HEK293 (cell line): ENCODE measurements around the gene GMEB2.

Source experiments
- CTCF ChIP-seq: fragments of 450-650 bp; formaldehyde crosslinking; IDR thresholded peaks from 2 replicates; pipeline ENCODE4 v1.5.1; 2016; ENCODE audit warnings: missing biosample characterization, missing genetic modification characterization
- KLF9 ChIP-seq: fragments of 450-650 bp; formaldehyde crosslinking; IDR thresholded peaks from 2 replicates; pipeline ENCODE4 v1.5.1; 2016; ENCODE audit warnings: missing biosample characterization, missing genetic modification characterization, low read depth
- REST ChIP-seq: fragments of 450-650 bp; formaldehyde crosslinking; IDR thresholded peaks from 2 replicates; pipeline ENCODE4 v1.5.1; 2016; ENCODE audit warnings: missing biosample characterization, missing genetic modification characterization
- ZNF350 ChIP-seq: fragments of 450-650 bp; formaldehyde crosslinking; IDR thresholded peaks from 2 replicates; pipeline ENCODE4 v1.5.0; 2017; ENCODE audit warnings: missing biosample characterization, mild to moderate bottlenecking, missing genetic modification characterization
- ZNF707 ChIP-seq: fragments of 450-650 bp; formaldehyde crosslinking; IDR thresholded peaks from 2 replicates; pipeline ENCODE4 v1.5.1; 2016; ENCODE audit warnings: missing biosample characterization, missing genetic modification characterization
- ZNF747 ChIP-seq: fragments of 450-650 bp; formaldehyde crosslinking; IDR thresholded peaks from 2 replicates; pipeline ENCODE4 v1.5.1; 2016; ENCODE audit warnings: missing biosample characterization, missing genetic modification characterization
- ZNF776 ChIP-seq: fragments of 450-650 bp; formaldehyde crosslinking; IDR thresholded peaks from 2 replicates; pipeline ENCODE4 v1.5.0; 2017; ENCODE audit warnings: missing biosample characterization, missing genetic modification characterization, borderline replicate concordance
- TF ChIP-seq, protein P1 (sequence below): fragments of 450-650 bp; formaldehyde crosslinking; IDR thresholded peaks from 2 replicates; pipeline ENCODE4 v1.5.1; 2017; ENCODE audit warnings: missing biosample characterization, missing genetic modification characterization

DNA sequence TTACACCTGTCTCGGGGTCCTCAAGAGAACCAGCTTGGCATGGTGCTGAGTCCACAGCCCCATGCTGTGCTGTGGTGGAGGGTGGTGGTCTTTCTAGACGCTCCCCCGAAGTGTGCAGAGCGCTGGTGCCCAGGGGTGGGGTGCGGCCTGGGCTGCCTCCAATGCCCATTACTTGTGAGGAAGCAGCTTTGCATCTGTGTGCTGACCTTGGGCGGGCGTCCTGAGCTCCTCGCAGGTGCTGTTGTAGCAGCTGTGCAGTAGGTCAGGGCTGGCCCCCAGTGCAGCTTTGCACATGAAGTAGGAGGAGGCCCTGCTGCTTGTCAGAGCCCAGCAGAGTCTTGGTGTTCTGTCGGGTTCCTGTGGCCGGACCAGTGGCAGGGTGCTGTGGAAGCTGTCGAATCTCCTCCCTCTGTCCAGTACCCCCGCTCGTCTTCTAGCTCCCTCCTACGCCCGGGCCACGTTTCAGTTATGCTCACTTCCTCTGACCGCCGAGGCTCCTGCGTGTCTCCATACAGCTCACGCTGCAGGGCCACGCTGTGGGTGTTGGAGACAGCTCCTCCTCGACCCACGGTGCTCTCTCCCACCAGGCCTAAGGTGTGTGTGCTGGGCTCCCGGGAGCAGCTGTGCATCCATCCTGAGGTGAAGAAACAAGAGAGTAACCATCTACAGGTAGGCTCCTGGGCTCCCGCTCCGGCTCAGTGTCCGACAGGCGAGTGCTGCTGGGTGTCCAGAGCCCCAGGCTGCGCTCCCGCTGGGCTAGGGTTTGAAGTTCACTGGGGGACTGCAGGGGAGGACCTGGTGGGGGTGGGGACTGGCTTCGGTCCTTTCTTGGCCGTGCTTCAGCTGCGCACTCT lies 35.3 kb upstream of the GMEB2 start:
- TF ChIP-seq ZNF776 (tag by site-specific recombination), result no peak
- no peak for TF ChIP-seq KLF9 (tag by site-specific recombination)
- no peak for TF ChIP-seq ZNF747 (tag by site-specific recombination)
- no peak for TF ChIP-seq ZNF707
- no peak for TF ChIP-seq REST (tag by site-specific recombination)
- no peak for TF ChIP-seq CTCF
- TF ChIP-seq, protein P1, sequence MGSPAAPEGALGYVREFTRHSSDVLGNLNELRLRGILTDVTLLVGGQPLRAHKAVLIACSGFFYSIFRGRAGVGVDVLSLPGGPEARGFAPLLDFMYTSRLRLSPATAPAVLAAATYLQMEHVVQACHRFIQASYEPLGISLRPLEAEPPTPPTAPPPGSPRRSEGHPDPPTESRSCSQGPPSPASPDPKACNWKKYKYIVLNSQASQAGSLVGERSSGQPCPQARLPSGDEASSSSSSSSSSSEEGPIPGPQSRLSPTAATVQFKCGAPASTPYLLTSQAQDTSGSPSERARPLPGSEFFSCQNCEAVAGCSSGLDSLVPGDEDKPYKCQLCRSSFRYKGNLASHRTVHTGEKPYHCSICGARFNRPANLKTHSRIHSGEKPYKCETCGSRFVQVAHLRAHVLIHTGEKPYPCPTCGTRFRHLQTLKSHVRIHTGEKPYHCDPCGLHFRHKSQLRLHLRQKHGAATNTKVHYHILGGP, result no peak
- TF ChIP-seq ZNF350, result no peak
